Measurements from ENCODE around the gene CCDC30.
"Not testable (repeated sequence)": the region's sequence is repeated elsewhere in the genome, so short reads cannot be mapped to it uniquely, and the experiment has no call there.

CCDC30 gene

DNA sequence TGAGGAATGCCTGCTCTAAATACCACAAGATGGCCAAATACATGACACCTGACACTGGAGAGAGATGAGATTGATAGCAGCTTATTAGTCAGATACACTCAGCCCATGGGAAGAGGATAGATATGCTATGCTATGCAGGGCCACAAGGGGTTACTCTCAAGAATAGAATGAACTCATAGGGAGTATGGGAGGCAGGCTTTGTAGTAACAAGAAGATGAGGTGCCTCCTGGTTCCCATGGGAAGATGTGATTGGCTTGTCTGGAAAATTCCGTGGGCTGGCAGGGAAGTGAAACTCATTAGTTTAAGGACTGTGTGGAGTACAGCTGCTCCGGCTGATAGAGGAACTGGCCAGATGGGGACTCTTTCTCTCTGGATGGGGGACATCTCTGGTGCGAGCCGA is 16.5 kb downstream of the CCDC30 start:
- Histone ChIP-seq H3K36me3 (ENCODE audit: control insufficient read depth, insufficient read depth, low read length) (no peaks in the 10 kb centered on the region), H3K9ac (ENCODE audit: low read depth, low read length) (no peak overlapping the region), H3K27me3 (ENCODE audit: control insufficient read depth, insufficient read depth, low read length) (no peaks in the 10 kb centered on the region), H3K4me3 (ENCODE audit: low read depth, low read length) (no peak overlapping the region), H3K9me3 (ENCODE audit: control insufficient read depth, insufficient read depth, low read length) (no peaks in the 10 kb centered on the region), H3K4me1 (ENCODE audit: control insufficient read depth, insufficient read depth, low read length) (no peaks in the 10 kb centered on the region), H3K27ac (ENCODE audit: low read depth, low read length) (no peak overlapping the region)

GRCh38 chr1:42480921-42481320 is 17.8 kb downstream of the CCDC30 start:
- Histone ChIP-seq H3K9me3 (ENCODE audit: control insufficient read depth, insufficient read depth, low read length) (no peaks in the 10 kb centered on the region), H3K4me1 (ENCODE audit: control insufficient read depth, insufficient read depth, low read length) (no peaks in the 10 kb centered on the region), H3K27me3 (ENCODE audit: control insufficient read depth, insufficient read depth, low read length) (no peaks in the 10 kb centered on the region), H3K4me3 (ENCODE audit: low read depth, low read length) (no peak overlapping the region), H3K9ac (ENCODE audit: low read depth, low read length) (no peak overlapping the region), H3K27ac (ENCODE audit: low read depth, low read length) (no peak overlapping the region), H3K36me3 (ENCODE audit: control insufficient read depth, insufficient read depth, low read length) (no peaks in the 10 kb centered on the region)

DNA sequence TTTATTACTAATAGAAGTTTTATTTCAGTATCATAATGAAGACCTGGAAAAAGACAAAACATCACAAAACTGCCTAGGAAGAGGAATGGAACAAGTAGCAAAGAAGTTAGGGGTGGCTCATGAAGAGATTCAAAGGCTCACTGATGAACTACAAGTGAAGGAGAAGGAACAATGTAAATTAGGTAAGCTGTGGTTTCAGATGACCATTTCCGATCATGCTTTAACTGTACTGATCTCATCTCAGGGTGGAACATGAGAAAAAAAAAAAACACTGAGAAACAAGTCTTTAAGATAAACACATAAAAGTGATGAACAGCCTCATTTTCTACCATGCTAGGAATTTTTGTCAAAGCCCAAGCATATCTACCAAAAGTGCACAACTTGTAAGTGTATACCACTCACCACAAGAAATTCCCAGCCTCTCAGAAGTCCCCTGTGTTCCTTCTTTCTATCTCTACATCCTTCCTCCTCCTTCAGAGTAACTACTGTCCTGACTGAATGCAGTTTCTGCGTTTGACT is 19.6 kb downstream of the CCDC30 start:
- no peak overlapping the region for H3K4me3 ChIP-seq (ENCODE audit: low read depth, low read length)
- H3K4me1 ChIP-seq (ENCODE audit: control insufficient read depth, insufficient read depth, low read length), result no peaks in the 10 kb centered on the region
- no peak overlapping the region for H3K27ac ChIP-seq (ENCODE audit: low read depth, low read length)
- H3K9me3 ChIP-seq (ENCODE audit: control insufficient read depth, insufficient read depth, low read length), result no peaks in the 10 kb centered on the region
- no peaks in the 10 kb centered on the region for H3K27me3 ChIP-seq (ENCODE audit: control insufficient read depth, insufficient read depth, low read length)
- no peak overlapping the region for H3K9ac ChIP-seq (ENCODE audit: low read depth, low read length)
- H3K36me3 ChIP-seq (ENCODE audit: control insufficient read depth, insufficient read depth, low read length), result no peaks in the 10 kb centered on the region

- no peaks in the 10 kb centered on the region for H3K27me3 ChIP-seq (ENCODE audit: control insufficient read depth, insufficient read depth, low read length)
Measured at GRCh38 chr1:42484382-42484781, 21.3 kb downstream of the CCDC30 start.

GRCh38 chr1:42490237-42490636 is 27.2 kb downstream of the CCDC30 start:
- H3K9ac ChIP-seq (ENCODE audit: low read depth, low read length), result no peak overlapping the region
- no peaks in the 10 kb centered on the region for H3K9me3 ChIP-seq (ENCODE audit: control insufficient read depth, insufficient read depth, low read length)
- no peak overlapping the region for H3K4me3 ChIP-seq (ENCODE audit: low read depth, low read length)
- no peaks in the 10 kb centered on the region for H3K36me3 ChIP-seq (ENCODE audit: control insufficient read depth, insufficient read depth, low read length)
- no peaks in the 10 kb centered on the region for H3K27me3 ChIP-seq (ENCODE audit: control insufficient read depth, insufficient read depth, low read length)
- H3K4me1 ChIP-seq (ENCODE audit: control insufficient read depth, insufficient read depth, low read length), result no peaks in the 10 kb centered on the region
- H3K27ac ChIP-seq (ENCODE audit: low read depth, low read length), result no peak overlapping the region

More at GRCh38 chr1:42484382-42484781, 21.3 kb downstream of the CCDC30 start:
- no peaks in the 10 kb centered on the region for H3K4me1 ChIP-seq (ENCODE audit: control insufficient read depth, insufficient read depth, low read length)
- no peaks in the 10 kb centered on the region for H3K36me3 ChIP-seq (ENCODE audit: control insufficient read depth, insufficient read depth, low read length)
- H3K27ac ChIP-seq (ENCODE audit: low read depth, low read length), result no peak overlapping the region
- no peak overlapping the region for H3K4me3 ChIP-seq (ENCODE audit: low read depth, low read length)
- no peak overlapping the region for H3K9ac ChIP-seq (ENCODE audit: low read depth, low read length)
- no peaks in the 10 kb centered on the region for H3K9me3 ChIP-seq (ENCODE audit: control insufficient read depth, insufficient read depth, low read length)

DNA sequence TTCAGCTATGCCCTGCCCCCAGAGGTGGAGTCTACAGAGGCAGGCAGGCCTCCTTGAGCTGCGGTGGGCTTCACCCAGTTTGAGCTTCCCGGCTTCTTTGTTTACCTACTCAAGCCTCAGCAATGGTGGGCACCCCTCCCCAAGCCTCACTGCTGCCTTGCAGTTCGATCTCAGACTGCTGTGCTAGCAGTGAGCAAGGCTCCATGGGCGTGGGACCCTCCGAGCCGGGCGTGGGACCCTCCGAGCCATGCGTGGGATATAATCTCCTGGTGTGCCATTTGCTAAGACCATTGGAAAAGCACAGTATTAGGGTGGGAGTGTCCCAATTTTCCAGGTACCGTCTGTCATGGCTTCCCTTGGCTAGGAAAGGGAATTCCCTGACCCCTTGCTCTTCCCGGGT is 38.9 kb downstream of the CCDC30 start:
- H3K4me3 ChIP-seq (ENCODE audit: low read depth, low read length); H3K27ac ChIP-seq (ENCODE audit: low read depth, low read length); H3K27me3 ChIP-seq (ENCODE audit: control insufficient read depth, insufficient read depth, low read length); H3K9ac ChIP-seq (ENCODE audit: low read depth, low read length); H3K4me1 ChIP-seq (ENCODE audit: control insufficient read depth, insufficient read depth, low read length); H3K36me3 ChIP-seq (ENCODE audit: control insufficient read depth, insufficient read depth, low read length): not testable (repeated sequence)
- peaks cover 49% of the 10 kb centered on the region for H3K9me3 ChIP-seq (ENCODE audit: control insufficient read depth, insufficient read depth, low read length)

DNA sequence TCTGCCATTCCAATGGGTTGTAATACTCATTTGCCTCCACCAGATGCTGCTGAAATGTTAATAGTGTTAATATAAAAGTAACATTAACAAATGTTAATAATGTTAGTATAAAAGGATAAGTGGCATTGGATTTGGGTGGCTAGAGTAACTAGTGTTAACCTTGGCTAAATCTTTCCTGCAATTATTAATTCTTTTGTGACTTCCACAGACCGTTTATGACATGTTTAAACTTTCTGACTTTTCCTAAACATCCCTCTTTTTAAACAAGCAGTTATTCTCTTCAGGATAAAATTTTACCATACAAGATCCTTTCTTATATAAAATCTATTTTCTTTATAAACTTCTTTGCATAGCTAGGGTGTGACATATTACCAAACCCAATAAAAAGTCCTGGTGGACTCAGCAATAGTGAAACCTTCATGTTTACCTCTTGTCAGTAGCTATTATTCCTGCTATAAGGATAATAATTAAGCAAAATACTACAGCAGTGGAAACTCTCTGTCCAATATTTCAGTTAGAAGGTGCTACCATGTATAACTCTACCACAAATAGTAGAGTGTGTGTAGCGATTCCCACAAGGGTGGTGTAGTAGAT is 41.5 kb downstream of the CCDC30 start:
- Histone ChIP-seq H3K36me3 (ENCODE audit: control insufficient read depth, insufficient read depth, low read length) (no peaks in the 10 kb centered on the region), H3K9ac (ENCODE audit: low read depth, low read length) (no peak overlapping the region), H3K9me3 (ENCODE audit: control insufficient read depth, insufficient read depth, low read length) (peaks cover 73% of the 10 kb centered on the region), H3K27ac (ENCODE audit: low read depth, low read length) (no peak overlapping the region), H3K27me3 (ENCODE audit: control insufficient read depth, insufficient read depth, low read length) (no peaks in the 10 kb centered on the region), H3K4me3 (ENCODE audit: low read depth, low read length) (no peak overlapping the region; the same call in 1 of the 2 replicates), H3K4me1 (ENCODE audit: control insufficient read depth, insufficient read depth, low read length) (no peaks in the 10 kb centered on the region)

DNA sequence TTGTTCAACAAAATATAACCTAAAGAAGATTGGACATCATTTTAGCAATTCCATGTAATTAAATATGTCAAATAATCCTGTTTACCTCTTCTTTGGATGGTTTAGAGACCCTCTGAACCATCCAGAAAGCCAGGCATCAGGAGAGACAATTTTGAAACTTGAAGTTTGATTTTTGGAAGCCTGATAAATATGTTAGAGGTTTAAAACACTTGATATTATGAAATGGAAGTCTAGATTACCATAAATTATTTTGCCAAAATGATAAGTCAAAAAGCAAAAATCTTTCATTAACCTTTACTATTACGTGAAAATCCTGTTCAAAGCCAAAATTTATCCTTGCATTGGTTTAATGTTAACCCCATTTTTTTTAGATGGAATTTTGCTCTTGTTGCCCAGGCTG is 43.5 kb downstream of the CCDC30 start:
- H3K9me3 ChIP-seq (ENCODE audit: control insufficient read depth, insufficient read depth, low read length), result peaks cover 86% of the 10 kb centered on the region
- H3K27ac ChIP-seq (ENCODE audit: low read depth, low read length), result no peak overlapping the region
- no peaks in the 10 kb centered on the region for H3K4me1 ChIP-seq (ENCODE audit: control insufficient read depth, insufficient read depth, low read length)
- H3K9ac ChIP-seq (ENCODE audit: low read depth, low read length), result no peak overlapping the region
- H3K27me3 ChIP-seq (ENCODE audit: control insufficient read depth, insufficient read depth, low read length), result no peaks in the 10 kb centered on the region
- H3K4me3 ChIP-seq (ENCODE audit: low read depth, low read length), result no peak overlapping the region
- no peaks in the 10 kb centered on the region for H3K36me3 ChIP-seq (ENCODE audit: control insufficient read depth, insufficient read depth, low read length)

- H3K27ac ChIP-seq (ENCODE audit: low read depth, low read length); H3K4me1 ChIP-seq (ENCODE audit: control insufficient read depth, insufficient read depth, low read length); H3K36me3 ChIP-seq (ENCODE audit: control insufficient read depth, insufficient read depth, low read length); H3K27me3 ChIP-seq (ENCODE audit: control insufficient read depth, insufficient read depth, low read length); H3K9ac ChIP-seq (ENCODE audit: low read depth, low read length); H3K4me3 ChIP-seq (ENCODE audit: low read depth, low read length): not testable (repeated sequence)
- peaks cover 60% of the 10 kb centered on the region for H3K9me3 ChIP-seq (ENCODE audit: control insufficient read depth, insufficient read depth, low read length)
Measured at GRCh38 chr1:42511581-42512155, 48.6 kb downstream of the CCDC30 start.

DNA sequence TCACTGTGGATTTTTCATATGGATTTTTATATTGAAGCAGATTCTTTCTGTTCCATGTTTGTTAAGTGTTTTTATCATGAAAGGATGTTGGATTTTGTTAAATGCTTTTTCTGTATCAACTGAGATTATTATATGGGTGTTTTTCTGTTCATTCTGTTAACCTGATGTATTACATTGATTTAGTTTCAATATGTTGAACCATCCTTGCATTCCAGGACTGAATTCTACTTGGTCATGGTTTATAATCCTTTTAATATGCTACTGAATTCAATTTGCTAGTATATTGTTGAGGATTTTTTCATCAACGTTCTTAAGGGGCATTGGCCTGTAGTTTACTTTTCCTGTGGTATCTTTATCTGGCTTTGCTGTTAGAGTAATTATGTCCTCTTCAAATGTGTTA is 55.8 kb downstream of the CCDC30 start:
- peaks cover 11% of the 10 kb centered on the region for H3K9me3 ChIP-seq (ENCODE audit: control insufficient read depth, insufficient read depth, low read length)
- H3K4me1 ChIP-seq (ENCODE audit: control insufficient read depth, insufficient read depth, low read length), result no peaks in the 10 kb centered on the region
- no peaks in the 10 kb centered on the region for H3K27me3 ChIP-seq (ENCODE audit: control insufficient read depth, insufficient read depth, low read length)
- no peak overlapping the region for H3K4me3 ChIP-seq (ENCODE audit: low read depth, low read length)
- H3K36me3 ChIP-seq (ENCODE audit: control insufficient read depth, insufficient read depth, low read length), result no peaks in the 10 kb centered on the region
- no peak overlapping the region for H3K9ac ChIP-seq (ENCODE audit: low read depth, low read length)
- no peak overlapping the region for H3K27ac ChIP-seq (ENCODE audit: low read depth, low read length)

DNA sequence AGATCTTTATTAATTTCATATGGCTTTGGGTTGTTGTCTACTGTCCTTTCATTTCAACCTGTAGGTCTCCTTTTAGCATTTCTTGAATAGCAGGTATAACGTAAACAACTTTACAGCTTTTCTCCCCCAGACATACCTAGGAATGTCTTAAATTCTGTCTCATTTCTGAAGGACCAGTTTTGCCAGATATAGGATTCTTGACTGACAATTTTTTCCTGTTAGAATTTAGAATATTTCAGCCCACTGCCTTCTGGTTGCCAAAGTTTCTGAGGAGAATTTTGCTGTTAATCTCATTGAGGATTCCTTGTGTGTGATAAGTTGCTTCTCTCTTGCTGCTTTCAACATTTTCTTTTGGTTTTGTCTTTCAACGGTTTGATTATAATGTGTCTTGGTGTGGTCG is 60.1 kb downstream of the CCDC30 start:
- H3K4me1 ChIP-seq (ENCODE audit: control insufficient read depth, insufficient read depth, low read length), result peaks cover 8% of the 10 kb centered on the region
- H3K9ac ChIP-seq (ENCODE audit: low read depth, low read length), result no peak overlapping the region
- H3K36me3 ChIP-seq (ENCODE audit: control insufficient read depth, insufficient read depth, low read length), result no peaks in the 10 kb centered on the region
- peaks cover 10% of the 10 kb centered on the region for H3K9me3 ChIP-seq (ENCODE audit: control insufficient read depth, insufficient read depth, low read length)
- no peaks in the 10 kb centered on the region for H3K27me3 ChIP-seq (ENCODE audit: control insufficient read depth, insufficient read depth, low read length)
- H3K27ac ChIP-seq (ENCODE audit: low read depth, low read length), result no peak overlapping the region
- H3K4me3 ChIP-seq (ENCODE audit: low read depth, low read length), result no peak overlapping the region

All from HUES48 (cell line).